Measurements from ENCODE around the gene MRM1.

DNA sequence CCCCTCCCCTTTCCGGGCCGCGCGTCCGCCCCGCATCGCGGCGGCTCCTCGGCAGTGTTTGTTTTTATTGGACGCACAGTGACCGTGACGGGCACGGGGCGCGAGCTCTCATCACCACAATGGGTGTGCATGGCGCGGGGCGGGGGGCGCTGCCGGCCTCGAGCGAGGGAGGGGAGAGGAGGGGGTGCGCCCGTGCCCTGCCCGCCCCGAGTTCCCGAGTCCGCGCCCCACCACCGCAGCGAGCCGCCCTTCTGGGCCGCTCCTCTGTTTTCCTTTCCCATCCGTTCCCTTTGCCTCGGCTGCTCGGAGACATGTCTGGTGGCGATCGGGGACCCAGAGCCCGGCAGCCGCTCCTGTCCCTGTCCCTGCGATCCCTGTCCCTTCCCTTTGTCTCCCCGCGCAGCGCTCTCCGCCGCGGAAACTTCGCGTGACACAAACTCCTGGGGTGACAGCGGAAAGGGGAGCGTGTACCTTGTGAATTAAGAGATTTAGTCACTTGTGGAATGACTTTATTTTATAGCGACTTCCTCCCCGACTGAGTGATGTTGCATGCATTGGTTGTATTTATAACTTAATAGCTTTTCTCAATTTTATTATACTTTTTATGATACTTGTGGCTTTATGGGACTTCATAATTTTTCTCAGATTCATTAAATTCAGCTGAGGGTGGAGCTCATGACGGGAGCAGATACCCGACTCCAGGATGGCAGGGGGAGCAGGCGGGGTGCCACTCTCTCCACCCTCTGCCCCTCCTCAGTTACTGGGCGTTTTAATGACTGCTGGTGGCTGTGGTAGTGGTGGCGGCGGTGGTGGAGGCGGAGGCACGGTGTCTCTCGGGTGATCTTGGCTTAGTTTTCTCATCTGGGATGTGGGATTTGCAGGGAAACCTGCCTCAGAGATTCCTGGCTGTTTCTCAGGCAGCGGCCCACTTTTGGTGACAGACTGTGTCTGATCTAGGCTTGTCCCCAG is 40.8 kb downstream of the MRM1 start:
- TF ChIP-seq CTCF (IDR thresholded peaks at IDR 0.05) (no peak), POLR2A (IDR thresholded peaks at IDR 0.05) (peak in 1 of 2 donors; percentile 0), POLR2AphosphoS5 (IDR thresholded peaks at IDR 0.05) (no peak), EP300 (IDR thresholded peaks at IDR 0.05) (no peak)

Data from suprapubic skin (tissue), 4 donors.